ENCODE measurements around the gene SLC7A9. TPM values are rescaled to one million over a fixed set of nuclear protein-coding genes. Genes with fewer than 3 reads are reported as not detected.
"Not testable (repeated sequence)": the region's sequence is repeated elsewhere in the genome, so short reads cannot be mapped to it uniquely, and the experiment has no call there.

The SLC7A9 gene
- total RNA-seq, 1 donor, result not detected

- no peak for DNase-seq (ENCODE audit: low read depth in 2 of 3, low spot score in 2 of 3)
These were observed 3.5 kb downstream of the SLC7A9 start for GRCh38 chr19:32866061-32866460.

- no peak for DNase-seq (ENCODE audit: low read depth in 2 of 3, low spot score in 2 of 3)
These were observed 4.2 kb downstream of the SLC7A9 start for GRCh38 chr19:32865326-32865725.

GRCh38 chr19:32864318-32865007 is 5.1 kb downstream of the SLC7A9 start:
- DNase-seq (ENCODE audit: low read depth in 2 of 3, low spot score in 2 of 3), result no peak

DNA sequence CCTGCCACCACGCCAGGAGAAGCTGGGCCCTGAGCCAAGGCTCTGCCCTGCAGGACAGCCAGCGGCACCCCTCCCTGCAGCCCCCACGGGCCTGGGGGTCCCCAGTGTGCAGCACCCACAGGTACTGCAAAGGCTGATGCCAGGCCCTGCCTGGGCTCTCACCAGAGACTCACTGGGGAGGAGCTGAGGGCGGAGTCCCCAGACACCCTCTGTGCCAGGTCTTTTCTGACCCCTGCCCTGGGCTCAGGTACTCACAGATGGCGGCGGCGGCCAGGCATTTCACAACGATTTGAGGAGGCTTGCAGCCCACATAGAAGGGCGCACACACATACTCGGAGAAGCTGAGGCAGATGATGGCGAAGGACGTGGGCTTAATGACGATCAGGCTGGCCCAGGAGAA is 5.7 kb downstream of the SLC7A9 start:
- no peak for DNase-seq (ENCODE audit: low read depth in 2 of 3, low spot score in 2 of 3)

- no peak for DNase-seq (ENCODE audit: low read depth in 2 of 3, low spot score in 2 of 3)
These were observed 6.3 kb downstream of the SLC7A9 start for GRCh38 chr19:32863301-32863700.

DNA sequence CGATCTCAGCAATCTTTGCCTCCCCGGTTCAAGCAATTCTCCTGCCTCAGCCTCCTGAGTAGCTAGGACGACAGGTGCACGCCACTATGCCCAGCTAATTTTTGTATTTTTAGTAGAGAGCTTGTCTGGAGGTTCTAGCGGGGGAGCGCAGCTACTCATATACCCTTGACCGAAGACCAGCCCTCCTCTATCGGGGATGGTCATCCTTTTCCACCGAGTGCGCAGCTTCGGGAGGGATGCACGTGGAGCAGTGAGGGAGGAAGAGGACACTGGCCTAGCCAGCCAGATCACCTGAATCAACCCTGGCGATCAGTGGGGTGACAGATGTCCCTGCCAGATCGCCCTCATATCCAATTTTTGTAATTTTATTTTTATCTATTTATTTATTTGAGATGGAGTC is 6.8 kb downstream of the SLC7A9 start:
- no peak for DNase-seq (ENCODE audit: low read depth in 2 of 3, low spot score in 2 of 3)

DNA sequence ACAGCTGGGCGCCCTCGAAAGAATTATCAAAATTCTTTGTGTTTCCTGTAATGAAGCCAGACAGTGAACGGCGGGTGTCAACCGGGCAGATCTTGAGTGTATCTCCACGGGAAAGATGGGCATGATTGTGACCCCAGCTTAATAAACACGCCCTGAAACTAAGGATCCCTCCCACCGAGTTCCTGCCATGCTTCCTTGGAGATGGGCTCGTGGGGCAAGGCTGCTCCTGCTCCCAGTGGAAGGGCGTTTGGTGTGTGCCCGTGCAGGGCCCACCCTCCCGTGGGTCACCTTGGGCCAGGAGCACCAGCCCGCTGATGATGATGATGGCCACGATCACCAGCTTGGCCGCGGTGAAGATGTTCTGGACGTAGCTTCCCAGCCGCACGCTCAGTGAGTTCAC is 7.4 kb downstream of the SLC7A9 start:
- no peak for DNase-seq (ENCODE audit: low read depth in 2 of 3, low spot score in 2 of 3)

GRCh38 chr19:32861596-32861995 is 8.0 kb downstream of the SLC7A9 start:
- DNase-seq (ENCODE audit: low read depth in 2 of 3, low spot score in 2 of 3), result no peak

- DNase-seq (ENCODE audit: low read depth in 2 of 3, low spot score in 2 of 3), result no peak
These were observed 10.0 kb downstream of the SLC7A9 start for GRCh38 chr19:32859591-32859990.

- no peak for DNase-seq (ENCODE audit: low read depth in 2 of 3, low spot score in 2 of 3)
These were observed 11.0 kb downstream of the SLC7A9 start for GRCh38 chr19:32858559-32858958.

DNA sequence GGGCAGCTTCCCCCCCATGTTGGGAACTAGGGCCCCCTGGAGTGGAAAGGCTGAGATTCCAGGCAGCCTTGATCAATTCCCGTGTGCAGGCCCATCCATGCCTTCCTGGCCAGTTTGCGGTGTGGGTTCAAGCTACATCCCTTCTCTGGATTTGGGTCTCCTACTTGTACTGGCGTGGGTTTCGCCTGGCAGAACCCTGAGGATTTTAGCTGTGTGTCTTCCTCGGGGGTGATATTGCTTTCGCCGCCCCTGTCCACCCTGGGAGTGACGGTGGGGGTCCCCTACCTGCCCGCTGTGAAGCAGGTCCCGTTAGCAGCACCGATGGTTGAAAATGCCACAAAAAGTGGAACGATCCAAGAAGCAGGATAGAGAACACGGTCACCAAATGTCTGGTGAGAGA is 11.4 kb downstream of the SLC7A9 start:
- no peak for DNase-seq (ENCODE audit: low read depth in 2 of 3, low spot score in 2 of 3)

DNA sequence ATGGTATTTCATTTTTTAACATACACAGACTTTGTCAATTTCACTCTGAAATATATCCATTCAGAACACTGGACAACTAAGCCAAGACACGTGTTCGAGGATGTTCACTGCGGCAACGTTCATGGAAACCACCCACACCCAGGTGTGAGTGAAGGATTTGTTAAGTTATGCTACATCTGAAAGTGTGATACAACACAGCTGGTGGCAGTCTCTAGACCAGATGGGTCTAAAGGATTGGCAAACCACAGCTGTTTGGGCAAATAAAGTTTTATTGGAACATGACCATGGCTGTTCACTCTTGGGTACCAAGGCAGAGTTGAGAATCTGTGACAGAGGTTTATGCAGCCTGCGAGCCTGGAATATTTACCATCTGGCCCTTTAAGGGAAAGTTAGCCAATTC is 12.0 kb downstream of the SLC7A9 start:
- no peak for DNase-seq (ENCODE audit: low read depth in 2 of 3, low spot score in 2 of 3)

GRCh38 chr19:32856818-32857217 is 12.7 kb downstream of the SLC7A9 start:
- DNase-seq (ENCODE audit: low read depth in 2 of 3, low spot score in 2 of 3), result not testable (repeated sequence)

GRCh38 chr19:32852216-32852615 is 17.4 kb downstream of the SLC7A9 start:
- DNase-seq (ENCODE audit: low read depth in 2 of 3, low spot score in 2 of 3), result no peak

GRCh38 chr19:32848035-32848434 is 21.5 kb downstream of the SLC7A9 start:
- DNase-seq (ENCODE audit: low read depth in 2 of 3, low spot score in 2 of 3), result not testable (repeated sequence)

GRCh38 chr19:32843716-32844245 is 25.8 kb downstream of the SLC7A9 start:
- DNase-seq (ENCODE audit: low read depth in 2 of 3, low spot score in 2 of 3), result no peak

DNA sequence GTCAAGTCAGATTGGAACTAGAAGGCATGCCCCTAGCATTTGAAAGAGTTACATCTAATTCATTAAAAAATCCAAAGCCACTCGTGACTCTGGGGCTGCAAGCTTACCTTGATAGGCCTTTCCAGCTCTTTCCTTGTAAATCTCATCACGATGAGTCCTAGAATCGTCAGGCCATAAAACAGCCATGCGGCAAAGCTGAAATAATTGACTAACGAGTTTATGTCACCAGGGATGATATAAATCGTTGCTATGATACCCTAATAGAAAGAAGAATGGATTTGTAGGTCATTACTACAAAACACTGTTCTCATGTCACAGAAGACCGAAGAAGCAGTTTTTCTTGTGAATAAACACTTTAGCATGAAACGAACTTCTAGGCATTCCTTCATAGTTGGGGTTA is 27.5 kb downstream of the SLC7A9 start:
- DNase-seq (ENCODE audit: low read depth in 2 of 3, low spot score in 2 of 3), result no peak

- DNase-seq (ENCODE audit: low read depth in 2 of 3, low spot score in 2 of 3), result no peak
These were observed 32.0 kb downstream of the SLC7A9 start for GRCh38 chr19:32837531-32837930.

GRCh38 chr19:32833388-32833787 is 36.2 kb downstream of the SLC7A9 start:
- DNase-seq (ENCODE audit: low read depth in 2 of 3, low spot score in 2 of 3), result not testable (repeated sequence)

GRCh38 chr19:32832825-32833224 is 36.7 kb downstream of the SLC7A9 start:
- not testable (repeated sequence) for DNase-seq (ENCODE audit: low read depth in 2 of 3, low spot score in 2 of 3)

DNA sequence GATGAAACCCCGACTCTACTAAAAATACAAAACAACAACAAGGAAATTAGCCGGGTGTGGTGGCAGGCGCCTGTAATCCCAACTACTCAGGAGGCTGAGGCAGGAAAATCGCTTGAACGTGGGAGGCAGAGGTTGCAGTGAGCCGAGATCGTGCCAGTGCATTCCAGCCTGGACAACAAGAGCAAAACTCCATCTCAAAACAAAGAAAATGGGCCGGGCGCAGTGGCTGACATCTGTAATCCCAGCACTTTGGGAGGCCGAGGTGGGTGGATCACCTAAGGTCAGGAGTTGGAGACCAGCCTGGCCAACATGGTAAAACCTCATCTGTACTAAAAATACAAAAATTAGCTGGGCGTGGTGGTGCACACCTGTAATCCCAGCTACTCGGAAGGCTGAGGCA is 37.5 kb downstream of the SLC7A9 start:
- DNase-seq (ENCODE audit: low read depth in 2 of 3, low spot score in 2 of 3), result not testable (repeated sequence)

GRCh38 chr19:32831611-32832010 is 38.0 kb downstream of the SLC7A9 start:
- no peak for DNase-seq (ENCODE audit: low read depth in 2 of 3, low spot score in 2 of 3)
